Liver (tissue), 9 donors: Measurements from ENCODE around the gene JPT2. TPM values are rescaled to one million over a fixed set of nuclear protein-coding genes. Genes with fewer than 3 reads are reported as not detected.

Experiments used
- DNase-seq: peaks from one replicate; pipeline ENCODE4 v3.0.0-alpha.2; 2017; ENCODE audit warnings: low spot score
- H3K27ac ChIP-seq, 2 donors: one replicate each; pipeline ENCODE4 v1.7.0; 2013; ENCODE audit warnings: inconsistent platforms in 2 of 2, low read length in 2 of 2, control low read depth in 1 of 2, low read depth in 1 of 2, mild to moderate bottlenecking in 1 of 2
- H3K27me3 ChIP-seq, 4 donors: one replicate each; pipeline versions ENCODE4 v1.6.1 to v1.7.0; 2013; ENCODE audit warnings: low read length in 3 of 4, inconsistent platforms in 1 of 4, mild to moderate bottlenecking in 1 of 4, moderate library complexity in 1 of 4; ENCODE audit not compliant: control insufficient read depth in 4 of 4, insufficient read depth in 4 of 4
- H3K36me3 ChIP-seq, 4 donors: one replicate each; pipeline versions ENCODE4 v1.6.1 to v1.7.0; 2013; ENCODE audit warnings: low read length in 3 of 4, mild to moderate bottlenecking in 3 of 4, low read depth in 1 of 4, moderate library complexity in 1 of 4; ENCODE audit not compliant: control insufficient read depth in 4 of 4, insufficient read depth in 3 of 4
- H3K4me1 ChIP-seq, 4 donors: one replicate each; pipeline versions ENCODE4 v1.6.1 to v1.7.0; 2013; ENCODE audit warnings: low read length in 3 of 4, mild to moderate bottlenecking in 3 of 4, moderate library complexity in 1 of 4; ENCODE audit not compliant: control insufficient read depth in 4 of 4, insufficient read depth in 4 of 4
- H3K4me3 ChIP-seq, 3 donors: one replicate each; pipeline versions ENCODE4 v1.6.1 to v1.7.0; 2013; ENCODE audit warnings: low read length in 3 of 3, control low read depth in 1 of 3, low read depth in 1 of 3, mild to moderate bottlenecking in 1 of 3
- H3K9ac ChIP-seq, 2 donors: one replicate each; pipeline ENCODE4 v1.7.0; 2013; ENCODE audit warnings: low read length in 2 of 2, mild to moderate bottlenecking in 2 of 2, moderate library complexity in 2 of 2, control low read depth in 1 of 2, low read depth in 1 of 2
- H3K9me3 ChIP-seq, 4 donors: one replicate each; pipeline versions ENCODE4 v1.6.1 to v1.7.0; 2013; ENCODE audit warnings: low read length in 3 of 4; ENCODE audit not compliant: control insufficient read depth in 4 of 4
- EGR1 ChIP-seq, 2 donors: IDR thresholded peaks; 2 replicates each; pipeline ENCODE4 v1.6.1; 2016 to 2018; ENCODE audit warnings: antibody characterized with exemption in 2 of 2, low read depth in 2 of 2
- FOXA1 ChIP-seq: IDR thresholded peaks from 2 replicates; pipeline ENCODE4 v1.6.1; 2016; ENCODE audit warnings: antibody characterized with exemption
- FOXA2 ChIP-seq: IDR thresholded peaks from 2 replicates; pipeline ENCODE4 v1.6.1; 2016; ENCODE audit warnings: antibody characterized with exemption
- GABPA ChIP-seq, 2 donors: IDR thresholded peaks in 1 of 2; conservative IDR thresholded peaks in 1 of 2; 2 replicates each; pipeline ENCODE4 v1.6.1; 2016; ENCODE audit warnings: antibody characterized with exemption in 2 of 2, mild to moderate bottlenecking in 1 of 2, moderate library complexity in 1 of 2
- HNF4A ChIP-seq, 2 donors: conservative IDR thresholded peaks; 2 replicates each; pipeline ENCODE4 v1.6.1; 2016; ENCODE audit warnings: antibody characterized with exemption in 2 of 2, mild to moderate bottlenecking in 2 of 2
- HNF4G ChIP-seq: IDR thresholded peaks from 2 replicates; pipeline ENCODE4 v1.6.1; 2016; ENCODE audit warnings: antibody characterized with exemption
- JUND ChIP-seq, 2 donors: IDR thresholded peaks; 2 replicates each; pipeline ENCODE4 v1.6.1; 2016; ENCODE audit warnings: antibody characterized with exemption in 2 of 2
- NR2F2 ChIP-seq: IDR thresholded peaks from 2 replicates; pipeline ENCODE4 v1.6.1; 2016; ENCODE audit warnings: antibody characterized with exemption
- RXRA ChIP-seq, 2 donors: IDR thresholded peaks; 2 replicates each; pipeline ENCODE4 v1.6.1; 2017 to 2018; ENCODE audit warnings: antibody characterized with exemption in 2 of 2, mild to moderate bottlenecking in 1 of 2
- SP1 ChIP-seq: IDR thresholded peaks from 2 replicates; pipeline ENCODE4 v1.6.1; 2018; ENCODE audit warnings: antibody characterized with exemption, mild to moderate bottlenecking
- TAF1 ChIP-seq: conservative IDR thresholded peaks from 2 replicates; pipeline ENCODE4 v1.6.1; 2016; ENCODE audit warnings: antibody characterized with exemption, mild to moderate bottlenecking
- YY1 ChIP-seq: IDR thresholded peaks from 2 replicates; pipeline ENCODE4 v1.6.1; 2016; ENCODE audit warnings: antibody characterized with exemption, mild to moderate bottlenecking
- WGBS: extraction: QIAGEN DNeasy Blood & Tissue Kit; methylation state at CpG from one replicate; pipeline ENCODE4 v1.1.7; 2013; 5-methylcytosine and 5-hydroxymethylcytosine counted together
- polyA plus RNA-seq, 2 donors: library from polyadenylated mRNA; stranded (reverse) in 1 of 2; unstranded in 1 of 2; fragments of 200-250 nt in 1 of 2; fragments of >200 nt in 1 of 2; fragmentation: Nextera tagmentation in 1 of 2; extraction: Ambion mirVana in 1 of 2; gene quantifications; one replicate each; pipeline versions ENCODE4 v1.2.1 to v1.2.3, GENCODE V29; 2013 to 2015
- total RNA-seq, 2 donors: library from RNA; depleted of rRNA; stranded (reverse); fragments of >200 nt; gene quantifications; one replicate each; pipeline ENCODE4 v1.2.3, GENCODE V29; 2014
- TF ChIP-seq, protein P1 (sequence below): fragments of 150-350 bp; IDR thresholded peaks from 2 replicates; pipeline ENCODE4 v1.5.1; 2017; ENCODE audit warnings: improper control_type of control experiment, low read depth, low read length; ENCODE audit not compliant: missing input control
- TF ChIP-seq, protein P2 (sequence below): IDR thresholded peaks from 2 replicates; pipeline ENCODE4 v1.6.1; 2016; ENCODE audit warnings: antibody characterized with exemption
- TF ChIP-seq, protein P3 (sequence below): IDR thresholded peaks from 2 replicates; pipeline ENCODE4 v1.6.1; 2016; ENCODE audit warnings: antibody characterized with exemption
- TF ChIP-seq, protein P4 (sequence below): IDR thresholded peaks from 2 replicates; pipeline ENCODE4 v1.6.1; 2016; ENCODE audit warnings: antibody characterized with exemption
- donor health status: healthy.
- donor health status: healthy.
- donor health status: healthy.
- donor health status: healthy.
- donor health status: healthy.

Gene JPT2
- total and polyA plus RNA-seq, 4 donors, result 7.4 to 32.6 (median 28.4) TPM

DNA sequence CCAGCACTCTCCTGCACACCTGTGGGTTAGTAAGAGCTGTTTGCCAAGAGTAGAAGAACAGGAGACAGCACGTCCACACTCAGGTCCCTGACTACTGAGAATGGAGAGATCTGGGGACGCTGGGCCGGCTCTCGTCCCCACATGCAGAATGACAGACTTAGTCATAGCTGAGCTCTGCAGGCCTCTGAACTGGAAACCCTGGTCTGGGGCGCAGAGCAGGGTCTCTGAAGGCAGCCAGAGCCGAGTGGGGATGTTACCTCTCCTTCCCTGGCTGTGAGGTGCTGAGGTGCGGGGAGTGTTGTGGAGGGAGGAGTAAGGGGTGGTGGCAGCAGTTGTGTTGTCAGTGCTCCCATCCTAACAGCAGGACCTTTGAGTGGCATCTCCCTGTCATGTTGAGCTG is 7.2 kb upstream of the JPT2 start (continued):
- TF ChIP-seq, protein P1, sequence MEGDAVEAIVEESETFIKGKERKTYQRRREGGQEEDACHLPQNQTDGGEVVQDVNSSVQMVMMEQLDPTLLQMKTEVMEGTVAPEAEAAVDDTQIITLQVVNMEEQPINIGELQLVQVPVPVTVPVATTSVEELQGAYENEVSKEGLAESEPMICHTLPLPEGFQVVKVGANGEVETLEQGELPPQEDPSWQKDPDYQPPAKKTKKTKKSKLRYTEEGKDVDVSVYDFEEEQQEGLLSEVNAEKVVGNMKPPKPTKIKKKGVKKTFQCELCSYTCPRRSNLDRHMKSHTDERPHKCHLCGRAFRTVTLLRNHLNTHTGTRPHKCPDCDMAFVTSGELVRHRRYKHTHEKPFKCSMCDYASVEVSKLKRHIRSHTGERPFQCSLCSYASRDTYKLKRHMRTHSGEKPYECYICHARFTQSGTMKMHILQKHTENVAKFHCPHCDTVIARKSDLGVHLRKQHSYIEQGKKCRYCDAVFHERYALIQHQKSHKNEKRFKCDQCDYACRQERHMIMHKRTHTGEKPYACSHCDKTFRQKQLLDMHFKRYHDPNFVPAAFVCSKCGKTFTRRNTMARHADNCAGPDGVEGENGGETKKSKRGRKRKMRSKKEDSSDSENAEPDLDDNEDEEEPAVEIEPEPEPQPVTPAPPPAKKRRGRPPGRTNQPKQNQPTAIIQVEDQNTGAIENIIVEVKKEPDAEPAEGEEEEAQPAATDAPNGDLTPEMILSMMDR, result no peak
- TF ChIP-seq GABPA (IDR thresholded peaks at IDR 0.05 in 1 of 2, conservative IDR thresholded peaks at IDR 0.05 in 1 of 2), result no peak
- no peak for TF ChIP-seq HNF4G
- TF ChIP-seq, protein P2, sequence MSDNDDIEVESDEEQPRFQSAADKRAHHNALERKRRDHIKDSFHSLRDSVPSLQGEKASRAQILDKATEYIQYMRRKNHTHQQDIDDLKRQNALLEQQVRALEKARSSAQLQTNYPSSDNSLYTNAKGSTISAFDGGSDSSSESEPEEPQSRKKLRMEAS, result no peak
- no peak for TF ChIP-seq NR2F2
- TF ChIP-seq FOXA2, result no peak
- no peak for TF ChIP-seq JUND (IDR thresholded peaks at IDR 0.05)
- TF ChIP-seq RXRA (IDR thresholded peaks at IDR 0.05), result no peak

DNA sequence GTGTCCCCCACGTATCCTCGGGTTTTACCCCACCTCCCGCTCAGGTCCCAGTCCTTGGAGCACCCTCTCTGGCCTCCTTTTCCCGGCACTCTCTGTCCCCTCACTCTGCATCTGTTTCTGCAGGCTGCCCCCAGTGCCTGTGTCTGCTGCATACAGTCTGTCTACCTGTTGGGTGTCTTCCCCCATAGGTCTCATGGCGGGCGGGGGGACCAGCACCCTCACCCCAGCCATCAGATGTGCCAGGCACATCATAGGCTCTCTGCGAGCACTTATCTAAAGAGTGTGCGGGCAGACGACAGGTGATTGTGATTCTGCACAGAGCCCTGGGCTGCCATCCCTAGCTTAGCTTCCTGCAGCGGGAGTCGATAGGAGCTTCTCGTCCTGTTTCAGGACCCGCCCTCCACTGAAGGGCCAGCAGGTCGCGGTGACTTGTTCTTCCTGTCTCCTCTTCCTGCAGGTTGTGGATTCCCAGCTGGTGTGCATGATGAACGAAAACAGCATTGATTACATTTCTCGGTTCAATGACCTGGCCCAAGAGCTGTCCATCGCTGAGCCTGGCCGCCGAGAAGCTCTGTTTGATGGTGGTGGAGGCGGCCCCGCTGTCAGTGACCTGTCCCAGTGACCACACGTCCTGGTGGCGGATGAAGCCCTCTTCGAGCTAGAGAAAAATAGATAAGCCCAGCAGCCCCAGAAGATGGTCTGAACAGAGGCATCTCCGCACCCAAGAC is 4.5 kb upstream of the JPT2 start:
- TF ChIP-seq, protein P3, sequence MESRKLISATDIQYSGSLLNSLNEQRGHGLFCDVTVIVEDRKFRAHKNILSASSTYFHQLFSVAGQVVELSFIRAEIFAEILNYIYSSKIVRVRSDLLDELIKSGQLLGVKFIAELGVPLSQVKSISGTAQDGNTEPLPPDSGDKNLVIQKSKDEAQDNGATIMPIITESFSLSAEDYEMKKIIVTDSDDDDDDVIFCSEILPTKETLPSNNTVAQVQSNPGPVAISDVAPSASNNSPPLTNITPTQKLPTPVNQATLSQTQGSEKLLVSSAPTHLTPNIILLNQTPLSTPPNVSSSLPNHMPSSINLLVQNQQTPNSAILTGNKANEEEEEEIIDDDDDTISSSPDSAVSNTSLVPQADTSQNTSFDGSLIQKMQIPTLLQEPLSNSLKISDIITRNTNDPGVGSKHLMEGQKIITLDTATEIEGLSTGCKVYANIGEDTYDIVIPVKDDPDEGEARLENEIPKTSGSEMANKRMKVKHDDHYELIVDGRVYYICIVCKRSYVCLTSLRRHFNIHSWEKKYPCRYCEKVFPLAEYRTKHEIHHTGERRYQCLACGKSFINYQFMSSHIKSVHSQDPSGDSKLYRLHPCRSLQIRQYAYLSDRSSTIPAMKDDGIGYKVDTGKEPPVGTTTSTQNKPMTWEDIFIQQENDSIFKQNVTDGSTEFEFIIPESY, result no peak
- TF ChIP-seq FOXA1 (no peak), JUND (IDR thresholded peaks at IDR 0.05) (no peak), SP1 (peak; percentile 11), HNF4A (conservative IDR thresholded peaks at IDR 0.05) (no peak), TAF1 (no peak), EGR1 (IDR thresholded peaks at IDR 0.05; ENCODE audit: low read depth in 2 of 2) (no peak), RXRA (IDR thresholded peaks at IDR 0.05) (peak in 1 of 2 donors; percentile 81), HNF4G (no peak), FOXA2 (no peak), YY1 (no peak)
- TF ChIP-seq, protein P1, result no peak
- TF ChIP-seq, protein P4, sequence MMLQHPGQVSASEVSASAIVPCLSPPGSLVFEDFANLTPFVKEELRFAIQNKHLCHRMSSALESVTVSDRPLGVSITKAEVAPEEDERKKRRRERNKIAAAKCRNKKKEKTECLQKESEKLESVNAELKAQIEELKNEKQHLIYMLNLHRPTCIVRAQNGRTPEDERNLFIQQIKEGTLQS, result no peak
- no peak overlapping the region for H3K9ac ChIP-seq
- 77% methylated on average over 26 of the region's 26 CpGs for WGBS
- peaks cover 0 to 2% (median under 1%) of the 10 kb centered on the region in 4 donors for H3K4me1 ChIP-seq
- H3K4me3 ChIP-seq, result no peak overlapping the region
- no peaks in the 10 kb centered on the region for H3K9me3 ChIP-seq
- H3K36me3 ChIP-seq, result peaks cover 16 to 60% (median 31%) of the 10 kb centered on the region in 4 donors
- no peaks in the 10 kb centered on the region for H3K27me3 ChIP-seq
- H3K27ac ChIP-seq, result no peak overlapping the region
- DNase-seq, result peak; percentile 46
